ES-I3 (cell line): Measurements from ENCODE around the gene GABBR2.

Source experiments
- H3K36me3 ChIP-seq: 2 replicates; pipeline ENCODE4 v1.6.1; 2013; ENCODE audit warnings: mild to moderate bottlenecking, low read length, control low read depth, moderate library complexity; ENCODE audit not compliant: insufficient read depth
- H3K4me1 ChIP-seq: 2 replicates; pipeline ENCODE4 v1.6.1; 2013; ENCODE audit warnings: mild to moderate bottlenecking, control low read depth, low read length; ENCODE audit not compliant: insufficient read depth
- H3K9ac ChIP-seq: 2 replicates; pipeline ENCODE4 v1.6.1; 2013; ENCODE audit warnings: low read depth, mild to moderate bottlenecking, low read length, moderate library complexity
- H3K9me3 ChIP-seq: 2 replicates; pipeline ENCODE4 v1.6.1; 2013; ENCODE audit warnings: mild to moderate bottlenecking, low read length, moderate library complexity; ENCODE audit not compliant: control insufficient read depth, insufficient read depth

Gene GABBR2

DNA sequence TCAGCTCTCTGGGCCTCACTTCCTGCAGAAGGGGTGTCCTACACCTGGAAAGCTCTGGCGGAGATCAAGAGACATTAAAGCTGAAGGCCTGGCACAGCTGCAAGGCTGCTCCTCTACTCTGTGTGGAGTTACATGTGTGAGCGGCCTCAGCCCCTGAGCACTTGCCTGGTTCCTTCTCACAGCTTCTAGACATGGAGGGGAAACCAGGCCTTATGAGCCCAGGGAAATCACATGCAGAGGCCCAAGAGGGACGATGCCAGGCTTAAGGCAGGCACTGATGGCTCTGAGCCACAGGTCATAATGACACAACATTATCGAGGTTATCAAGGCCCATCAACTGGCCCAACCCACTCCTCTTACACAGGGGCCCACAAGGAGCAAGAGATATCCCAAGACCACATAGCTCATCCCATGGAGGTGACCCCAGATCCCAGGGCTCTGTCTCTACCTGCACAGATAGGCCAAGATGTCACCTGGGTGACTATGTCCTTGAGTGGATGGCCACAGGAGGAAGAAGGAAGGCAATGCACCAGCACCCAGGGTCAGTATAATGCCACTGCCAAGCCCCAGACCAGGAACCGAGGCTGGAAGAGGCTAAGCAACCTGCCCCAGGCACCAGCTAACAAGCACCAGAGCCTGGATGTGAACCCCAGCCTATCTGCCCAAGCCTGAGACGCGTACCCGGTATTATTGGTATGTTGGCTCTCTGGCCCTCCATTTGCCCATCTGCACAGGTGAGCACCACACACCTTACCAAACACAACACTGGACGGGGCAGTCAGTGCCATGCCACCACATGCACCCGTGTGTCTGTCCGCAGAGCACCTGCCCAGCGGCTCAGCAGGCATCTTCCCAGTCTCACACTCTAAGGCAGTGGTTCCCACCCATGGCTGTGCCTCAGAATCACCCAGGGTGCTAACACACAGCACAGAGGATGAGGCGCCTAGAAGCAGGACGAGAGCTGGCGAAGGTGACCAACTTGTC, 143.3 kb downstream of the GABBR2 start:
- no peaks in the 10 kb centered on the region for H3K4me1 ChIP-seq
- no peak overlapping the region for H3K9ac ChIP-seq
- H3K36me3 ChIP-seq = no peaks in the 10 kb centered on the region
- no peaks in the 10 kb centered on the region for H3K9me3 ChIP-seq

DNA sequence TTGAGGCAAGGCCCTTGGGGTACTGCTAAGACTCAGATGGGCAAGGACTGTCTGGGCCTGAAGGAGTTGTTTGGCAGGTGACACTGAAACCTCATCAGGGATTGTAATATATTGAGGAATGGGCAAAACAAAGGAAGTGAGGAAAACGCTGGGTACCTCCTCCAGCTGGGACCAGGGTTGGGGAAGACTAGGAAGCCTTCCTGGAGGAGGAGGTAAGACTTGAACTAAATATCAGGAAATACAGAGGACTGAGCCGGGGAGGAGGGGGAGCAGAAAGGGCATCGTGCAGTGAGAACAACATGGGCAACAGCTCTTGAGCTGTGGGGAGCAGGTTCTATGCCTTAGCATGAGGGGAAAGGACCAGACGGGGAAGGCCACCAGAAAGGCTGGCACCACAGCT, 144.0 kb downstream of the GABBR2 start:
- no peaks in the 10 kb centered on the region for H3K4me1 ChIP-seq
- H3K9ac ChIP-seq = no peak overlapping the region
- H3K36me3 ChIP-seq = no peaks in the 10 kb centered on the region
- no peaks in the 10 kb centered on the region for H3K9me3 ChIP-seq

DNA sequence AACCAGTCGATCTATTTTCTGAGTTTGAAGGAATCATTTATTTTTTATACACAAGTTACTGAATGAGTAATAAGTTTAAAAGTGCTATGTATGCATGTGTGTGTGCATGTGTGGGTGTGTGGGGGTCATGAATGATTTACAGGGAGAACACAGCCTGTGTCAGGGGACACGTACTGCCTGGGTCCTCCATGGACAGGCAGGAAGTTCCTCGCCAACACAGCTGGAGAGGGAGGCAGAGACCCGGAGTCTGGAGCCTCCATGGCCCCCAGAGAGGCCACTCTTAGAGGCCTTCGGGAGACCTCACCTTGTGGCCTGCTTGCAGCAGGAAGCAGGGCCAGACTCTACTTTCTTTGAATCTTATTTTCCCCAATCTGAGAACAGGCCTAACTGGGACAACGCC, 144.7 kb downstream of the GABBR2 start:
- H3K9me3 ChIP-seq = no peaks in the 10 kb centered on the region
- H3K36me3 ChIP-seq = no peaks in the 10 kb centered on the region
- H3K9ac ChIP-seq = no peak overlapping the region
- no peaks in the 10 kb centered on the region for H3K4me1 ChIP-seq

DNA sequence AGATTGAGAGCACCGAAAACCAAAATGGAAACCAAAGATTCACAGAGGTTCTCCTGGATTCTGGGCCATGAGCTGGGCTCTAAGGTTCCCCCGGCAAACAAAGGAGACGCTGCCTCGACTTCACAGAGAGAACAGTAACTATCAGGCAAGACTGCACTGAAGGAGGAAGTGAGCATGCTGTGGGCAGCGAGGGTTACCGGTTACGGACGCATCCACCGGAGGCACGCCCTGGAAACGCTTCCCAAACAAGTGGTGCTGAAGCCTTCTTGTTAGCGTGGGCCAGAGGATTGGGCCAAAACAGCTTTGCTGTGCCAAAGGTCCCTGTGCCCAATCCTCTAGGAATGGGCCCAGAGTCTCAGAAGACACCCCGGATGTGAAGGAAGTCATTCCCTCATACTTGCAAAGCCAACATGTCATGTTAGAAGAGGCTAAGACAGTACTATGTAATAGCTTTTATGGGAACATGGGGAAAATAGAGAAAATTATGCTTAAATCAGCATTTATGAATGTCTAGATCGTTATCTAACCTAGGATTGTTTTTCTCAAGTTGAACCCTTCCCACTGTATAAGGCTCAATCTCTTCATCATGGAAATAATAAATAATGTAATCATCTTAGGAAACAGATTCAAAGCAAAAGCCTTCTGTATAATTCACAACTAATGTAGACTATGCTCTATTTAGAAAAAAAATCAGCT, 145.4 kb downstream of the GABBR2 start:
- Histone ChIP-seq H3K36me3 (no peaks in the 10 kb centered on the region), H3K9me3 (no peaks in the 10 kb centered on the region), H3K4me1 (no peaks in the 10 kb centered on the region), H3K9ac (no peak overlapping the region)

DNA sequence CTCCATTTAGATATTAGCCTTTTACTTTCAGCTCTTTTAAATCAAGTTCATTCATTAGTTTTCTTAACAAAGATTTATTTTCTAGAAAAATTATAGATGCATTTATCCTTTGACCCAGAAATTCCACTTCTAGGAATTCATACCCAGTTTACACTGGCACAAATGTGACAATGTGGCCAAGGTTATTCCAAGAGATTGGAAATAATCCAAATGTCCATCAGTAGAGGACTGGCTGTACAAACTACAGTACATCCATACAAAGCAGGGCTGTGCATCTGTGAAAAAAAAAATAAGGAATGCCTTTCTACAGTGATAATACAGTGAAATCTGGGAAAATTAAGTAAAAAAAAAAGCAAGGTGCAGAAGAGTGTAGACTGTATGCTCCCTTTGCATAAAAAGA, 149.2 kb downstream of the GABBR2 start:
- H3K36me3 ChIP-seq = no peaks in the 10 kb centered on the region
- H3K4me1 ChIP-seq = no peaks in the 10 kb centered on the region
- H3K9me3 ChIP-seq = no peaks in the 10 kb centered on the region
- no peak overlapping the region for H3K9ac ChIP-seq

DNA sequence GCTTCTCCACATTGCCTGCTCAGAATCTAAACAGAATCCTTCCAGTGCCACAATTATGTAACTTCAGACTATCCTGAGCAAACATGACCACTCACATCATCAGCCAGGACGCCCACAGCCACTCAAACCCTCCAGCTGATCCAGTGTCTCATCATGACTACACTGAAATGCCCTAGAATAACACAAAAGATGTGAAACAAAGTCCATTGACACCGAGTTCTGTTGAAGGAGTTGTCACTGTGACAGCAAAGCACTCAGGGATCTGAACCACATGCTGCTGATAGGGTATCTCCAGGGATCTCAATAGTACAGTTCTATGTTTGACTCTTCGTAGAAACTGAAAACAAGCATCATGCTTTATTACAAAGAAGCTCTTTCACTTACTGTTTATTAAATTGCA, 150.2 kb downstream of the GABBR2 start:
- Histone ChIP-seq H3K9ac (no peak overlapping the region), H3K4me1 (no peaks in the 10 kb centered on the region), H3K36me3 (no peaks in the 10 kb centered on the region)

DNA sequence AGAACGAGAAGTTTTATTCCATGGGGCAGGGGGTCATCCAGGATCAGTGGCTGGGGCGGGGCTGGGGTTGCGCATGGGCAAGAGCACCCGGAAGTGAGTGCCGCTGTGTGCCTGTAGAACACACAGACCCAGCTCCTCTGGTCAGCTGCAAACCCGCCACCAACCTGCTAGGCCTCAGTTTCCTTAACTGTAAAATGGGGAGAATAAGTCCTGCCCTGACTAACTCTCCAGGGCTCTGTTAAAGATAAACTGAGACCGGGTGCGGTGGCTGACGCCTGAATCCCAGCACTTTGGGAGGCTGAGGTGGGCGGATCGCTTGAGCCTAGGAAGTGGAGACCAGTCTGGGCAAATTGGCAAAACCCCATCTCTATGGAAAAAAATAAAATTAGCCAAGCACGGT, 152.2 kb downstream of the GABBR2 start:
- no peak overlapping the region for H3K9ac ChIP-seq
- H3K9me3 ChIP-seq = no peaks in the 10 kb centered on the region
- no peaks in the 10 kb centered on the region for H3K36me3 ChIP-seq
- H3K4me1 ChIP-seq = peaks cover 12% of the 10 kb centered on the region

More for the DNA sequence above, 150.2 kb downstream of the GABBR2 start:
- H3K9me3 ChIP-seq = no peaks in the 10 kb centered on the region

DNA sequence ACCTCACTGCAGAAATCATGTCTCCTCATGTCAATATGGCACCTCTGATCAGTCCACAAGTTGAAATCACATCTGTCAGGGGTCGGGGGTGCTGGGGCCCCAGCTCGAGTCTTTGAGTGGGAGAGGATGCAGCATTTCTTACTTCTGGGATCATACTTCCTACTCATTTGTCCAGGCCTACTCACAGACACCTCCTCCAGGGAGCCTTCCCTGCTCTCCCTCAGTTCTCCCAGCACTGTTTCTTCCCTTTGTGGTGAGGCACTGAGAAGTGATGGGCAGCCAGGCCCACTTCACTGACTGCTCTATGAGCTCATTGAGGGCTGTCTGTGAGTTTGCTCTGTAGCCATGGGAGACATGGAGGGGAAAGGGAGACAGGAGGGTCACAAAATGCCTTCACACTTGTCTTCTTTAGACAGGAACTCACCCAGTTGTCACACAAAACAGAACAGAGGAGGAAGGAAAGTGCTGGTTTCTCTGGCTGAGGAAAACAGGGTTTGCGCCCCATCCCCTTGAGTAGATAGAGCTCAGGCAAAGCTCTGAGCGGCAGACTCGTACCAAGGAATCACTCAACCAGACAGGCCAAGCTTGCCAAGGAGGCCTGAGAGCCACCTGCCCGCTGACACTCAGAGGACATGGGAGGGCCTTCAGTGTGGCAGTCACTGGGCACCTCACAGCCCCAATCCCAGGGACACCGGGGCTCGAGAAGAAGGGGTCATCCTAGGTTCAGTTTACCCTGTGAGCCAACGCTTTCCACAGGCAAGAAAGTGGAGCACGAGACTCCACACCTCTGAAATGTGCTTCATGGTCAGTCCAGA, 152.9 kb downstream of the GABBR2 start:
- Histone ChIP-seq H3K36me3 (no peaks in the 10 kb centered on the region), H3K9me3 (no peaks in the 10 kb centered on the region), H3K9ac (no peak overlapping the region), H3K4me1 (peaks cover 14% of the 10 kb centered on the region)

DNA sequence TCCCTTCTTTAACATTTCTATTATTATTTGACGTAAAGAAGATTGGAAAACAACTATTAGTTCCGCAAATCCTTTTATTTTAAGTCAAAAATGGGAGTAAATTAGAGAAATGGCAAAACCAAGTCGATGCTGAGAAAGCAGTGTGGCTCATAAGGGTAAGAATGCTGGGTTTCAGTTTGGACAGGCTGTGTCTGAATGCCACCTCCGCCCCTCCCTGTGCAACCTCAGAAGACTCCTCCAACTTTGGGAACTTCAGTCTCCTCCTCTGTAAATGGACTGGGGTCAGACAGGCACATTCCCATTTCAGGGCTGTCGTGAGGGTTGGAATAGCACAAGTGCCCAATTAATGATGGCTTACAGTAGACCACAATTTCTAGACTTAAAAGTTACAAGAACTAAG, 154.0 kb downstream of the GABBR2 start:
- Histone ChIP-seq H3K4me1 (peaks cover 14% of the 10 kb centered on the region), H3K9ac (no peak overlapping the region), H3K36me3 (no peaks in the 10 kb centered on the region), H3K9me3 (no peaks in the 10 kb centered on the region)

DNA sequence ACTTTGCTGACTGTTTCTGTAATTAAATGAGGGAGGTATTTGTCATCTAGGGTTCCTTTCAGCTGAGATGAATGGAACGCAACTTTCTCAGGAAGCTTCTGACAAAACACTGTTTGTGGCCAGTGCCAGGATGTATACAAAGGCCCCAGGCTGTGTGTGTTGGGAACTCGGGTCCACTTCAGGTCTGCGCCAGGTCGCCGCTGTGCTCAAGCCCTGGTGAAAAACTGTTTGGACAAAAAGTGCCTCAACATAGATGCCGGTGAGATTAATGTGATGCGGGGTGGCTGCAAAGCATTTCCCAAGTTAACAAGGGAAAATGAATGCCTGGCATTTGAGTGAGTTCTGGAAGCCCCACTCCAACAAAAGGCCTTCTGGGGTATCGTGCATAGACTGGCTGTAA, 156.4 kb downstream of the GABBR2 start:
- Histone ChIP-seq H3K9ac (no peak overlapping the region), H3K4me1 (peaks cover 14% of the 10 kb centered on the region), H3K36me3 (no peaks in the 10 kb centered on the region), H3K9me3 (no peaks in the 10 kb centered on the region)

DNA sequence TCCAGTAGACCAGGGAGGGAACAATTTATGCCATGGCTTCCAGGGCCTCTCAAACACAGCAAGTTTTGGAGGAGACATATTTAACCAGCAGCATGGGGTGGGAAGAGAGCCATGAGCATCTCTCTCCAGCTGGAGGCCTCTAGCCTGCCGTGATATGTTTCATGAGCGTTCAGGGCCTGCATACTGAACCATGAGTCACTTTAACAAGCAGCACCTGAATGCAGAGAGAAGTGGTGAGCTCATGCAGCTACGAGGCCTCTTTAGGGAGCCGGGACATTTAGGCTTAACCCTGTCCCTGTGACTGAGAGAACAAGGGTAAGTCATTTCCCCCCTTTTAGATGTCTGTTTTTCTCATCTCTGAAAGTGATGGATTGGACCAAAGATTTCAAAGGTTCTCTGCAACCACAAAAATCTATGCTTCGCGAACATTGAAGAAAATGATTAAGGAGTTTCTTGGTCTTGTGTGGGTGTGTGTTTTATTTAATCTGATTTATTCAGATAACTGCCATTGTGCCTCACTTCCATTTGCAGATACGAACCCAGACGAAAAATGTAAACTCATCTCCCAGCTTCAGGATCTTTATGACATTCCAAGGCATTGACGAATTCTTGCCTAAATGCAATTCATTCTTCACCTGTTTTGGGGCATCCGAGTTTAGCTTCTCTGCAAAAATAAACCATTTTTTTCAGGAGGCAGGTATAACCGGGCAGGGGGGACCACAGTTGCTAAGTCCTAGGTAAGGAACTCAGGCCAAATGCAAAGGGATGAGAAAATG, 157.0 kb downstream of the GABBR2 start:
- no peaks in the 10 kb centered on the region for H3K36me3 ChIP-seq
- H3K9ac ChIP-seq = no peak overlapping the region
- peaks cover 14% of the 10 kb centered on the region for H3K4me1 ChIP-seq
- H3K9me3 ChIP-seq = no peaks in the 10 kb centered on the region

DNA sequence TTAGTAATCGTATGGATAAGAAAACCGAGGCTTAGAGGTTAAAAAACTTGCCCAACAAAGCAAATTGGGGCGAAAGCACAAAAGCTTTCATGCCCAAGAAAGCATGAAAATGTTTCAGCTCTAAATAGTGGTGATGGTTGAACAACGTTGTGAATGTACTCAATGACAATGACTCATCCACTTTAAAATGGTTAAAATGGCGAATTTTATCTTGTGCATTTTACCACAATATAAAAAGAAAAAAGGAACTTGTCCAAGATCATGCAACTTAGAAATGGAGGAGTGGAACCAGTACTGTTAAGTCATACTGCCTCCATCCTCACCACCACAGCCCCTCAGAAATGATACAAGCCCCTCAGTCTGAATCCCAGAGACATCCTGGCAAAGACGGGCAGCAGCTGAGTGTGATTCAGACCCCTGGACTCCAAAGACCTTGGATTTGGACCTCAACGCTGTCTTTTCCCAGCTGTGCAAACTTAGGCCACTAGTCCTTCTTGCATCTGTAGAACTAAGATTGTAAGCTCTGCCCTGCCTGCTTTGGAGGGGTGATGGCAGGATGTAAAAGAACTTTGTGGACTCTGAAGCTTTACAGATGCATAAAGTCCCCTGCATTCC, 158.4 kb downstream of the GABBR2 start:
- Histone ChIP-seq H3K4me1 (peaks cover 14% of the 10 kb centered on the region), H3K9ac (no peak overlapping the region), H3K9me3 (no peaks in the 10 kb centered on the region), H3K36me3 (no peaks in the 10 kb centered on the region)

DNA sequence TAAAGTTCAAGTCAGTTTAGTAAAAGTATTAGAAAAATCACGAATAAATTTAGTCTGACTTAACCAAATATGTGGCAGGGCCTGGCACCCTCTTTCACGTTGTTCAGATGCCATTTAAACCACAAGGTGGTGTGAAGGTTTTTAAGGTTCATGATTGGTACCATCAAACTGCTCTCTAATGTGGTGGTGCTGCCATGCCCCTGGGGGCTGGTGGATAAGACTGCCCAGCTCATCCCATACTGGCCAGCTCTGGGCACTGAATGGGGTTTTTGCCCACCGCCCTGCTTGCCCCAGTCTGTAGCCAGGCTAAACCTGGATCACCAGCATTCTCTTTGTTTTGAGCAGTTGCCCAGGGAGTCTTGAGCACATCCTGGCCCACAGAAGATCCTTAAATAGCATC, 159.3 kb downstream of the GABBR2 start:
- H3K9me3 ChIP-seq = no peaks in the 10 kb centered on the region
- H3K9ac ChIP-seq = no peak overlapping the region
- peaks cover 14% of the 10 kb centered on the region for H3K4me1 ChIP-seq
- no peaks in the 10 kb centered on the region for H3K36me3 ChIP-seq
